GM12872 (cell line): Measurements from ENCODE around the gene KIF5C.

Experiments
- TF ChIP-seq, protein P1 (sequence below): IDR thresholded peaks from 3 replicates; pipeline ENCODE4 v1.5.1; 2011; ENCODE audit warnings: low read depth, mild to moderate bottlenecking, low read length, moderate library complexity; ENCODE audit not compliant: insufficient read depth

KIF5C gene

DNA sequence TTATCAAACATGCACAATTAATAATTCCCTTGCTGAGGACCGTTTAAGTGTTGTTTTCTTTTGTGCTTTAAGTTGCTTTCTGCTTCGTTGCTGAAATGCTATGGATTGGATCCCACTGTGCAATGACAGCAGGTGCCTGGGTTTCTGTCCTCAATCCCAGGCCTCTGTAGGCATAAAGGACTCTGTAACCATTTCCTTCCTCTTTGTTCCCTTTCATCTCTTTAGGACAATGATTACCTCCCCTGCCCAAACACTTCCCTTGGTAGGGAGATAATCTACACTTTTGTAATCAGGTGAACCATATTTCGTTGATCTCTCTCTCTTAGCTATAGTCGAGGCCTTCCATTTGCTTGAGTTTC is 104.9 kb downstream of the KIF5C start:
- TF ChIP-seq, protein P1, sequence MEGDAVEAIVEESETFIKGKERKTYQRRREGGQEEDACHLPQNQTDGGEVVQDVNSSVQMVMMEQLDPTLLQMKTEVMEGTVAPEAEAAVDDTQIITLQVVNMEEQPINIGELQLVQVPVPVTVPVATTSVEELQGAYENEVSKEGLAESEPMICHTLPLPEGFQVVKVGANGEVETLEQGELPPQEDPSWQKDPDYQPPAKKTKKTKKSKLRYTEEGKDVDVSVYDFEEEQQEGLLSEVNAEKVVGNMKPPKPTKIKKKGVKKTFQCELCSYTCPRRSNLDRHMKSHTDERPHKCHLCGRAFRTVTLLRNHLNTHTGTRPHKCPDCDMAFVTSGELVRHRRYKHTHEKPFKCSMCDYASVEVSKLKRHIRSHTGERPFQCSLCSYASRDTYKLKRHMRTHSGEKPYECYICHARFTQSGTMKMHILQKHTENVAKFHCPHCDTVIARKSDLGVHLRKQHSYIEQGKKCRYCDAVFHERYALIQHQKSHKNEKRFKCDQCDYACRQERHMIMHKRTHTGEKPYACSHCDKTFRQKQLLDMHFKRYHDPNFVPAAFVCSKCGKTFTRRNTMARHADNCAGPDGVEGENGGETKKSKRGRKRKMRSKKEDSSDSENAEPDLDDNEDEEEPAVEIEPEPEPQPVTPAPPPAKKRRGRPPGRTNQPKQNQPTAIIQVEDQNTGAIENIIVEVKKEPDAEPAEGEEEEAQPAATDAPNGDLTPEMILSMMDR = no peak

DNA sequence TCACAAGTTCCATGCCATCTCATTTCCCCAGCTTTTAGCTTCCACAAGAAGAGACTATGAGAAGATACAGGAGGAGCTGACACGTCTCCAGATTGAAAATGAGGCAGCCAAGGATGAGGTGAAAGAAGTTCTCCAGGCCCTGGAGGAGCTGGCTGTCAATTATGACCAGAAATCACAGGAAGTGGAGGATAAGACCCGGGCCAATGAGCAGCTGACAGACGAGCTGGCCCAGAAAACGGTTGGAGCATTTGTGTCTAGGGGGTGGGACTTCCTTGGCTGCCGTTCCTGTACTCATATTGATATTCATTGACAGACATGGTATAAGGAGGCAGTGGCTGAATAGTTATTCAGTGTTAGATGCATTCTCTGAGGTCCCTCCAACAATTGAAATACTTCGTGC is 106.3 kb downstream of the KIF5C start:
- TF ChIP-seq, protein P1 = no peak

DNA sequence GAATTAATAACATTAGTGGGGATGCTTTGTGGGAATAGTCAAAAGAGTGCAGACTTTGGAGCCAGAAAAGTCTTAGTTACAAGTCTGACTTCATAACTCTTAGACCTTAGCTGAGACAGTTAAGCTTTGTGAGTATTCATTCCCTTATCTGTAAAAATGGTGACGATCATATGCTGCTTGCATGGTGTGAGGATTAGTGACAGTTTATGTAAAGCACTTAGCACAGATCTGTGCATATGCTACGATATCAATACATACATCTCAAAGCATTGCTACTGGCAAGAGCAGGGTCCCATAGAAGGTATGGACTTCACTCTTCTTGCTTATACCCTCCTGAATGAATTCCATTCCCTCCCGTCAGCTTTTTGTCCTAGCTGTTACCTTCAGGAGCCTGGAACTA is 106.8 kb downstream of the KIF5C start:
- TF ChIP-seq, protein P1 = no peak

DNA sequence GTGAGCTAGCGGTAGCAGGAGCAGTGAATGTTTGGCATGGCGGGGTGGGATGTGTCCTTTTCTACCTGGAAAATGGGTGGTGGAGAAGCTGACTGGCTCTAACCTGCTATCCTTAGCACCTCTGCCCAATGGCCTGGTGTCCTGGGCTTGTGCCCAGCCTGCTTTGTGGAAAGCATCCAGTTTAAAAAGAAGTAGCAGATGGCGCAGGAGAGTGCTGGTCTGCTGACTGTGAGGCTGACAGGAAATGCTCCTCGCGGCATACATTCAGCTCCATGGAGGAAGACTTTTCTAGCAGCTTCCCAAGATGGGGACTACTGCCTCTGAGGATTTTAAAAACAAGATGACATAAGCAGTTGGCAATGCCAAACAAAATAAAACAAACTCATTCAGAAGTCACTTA is 107.3 kb downstream of the KIF5C start:
- TF ChIP-seq, protein P1 = no peak

DNA sequence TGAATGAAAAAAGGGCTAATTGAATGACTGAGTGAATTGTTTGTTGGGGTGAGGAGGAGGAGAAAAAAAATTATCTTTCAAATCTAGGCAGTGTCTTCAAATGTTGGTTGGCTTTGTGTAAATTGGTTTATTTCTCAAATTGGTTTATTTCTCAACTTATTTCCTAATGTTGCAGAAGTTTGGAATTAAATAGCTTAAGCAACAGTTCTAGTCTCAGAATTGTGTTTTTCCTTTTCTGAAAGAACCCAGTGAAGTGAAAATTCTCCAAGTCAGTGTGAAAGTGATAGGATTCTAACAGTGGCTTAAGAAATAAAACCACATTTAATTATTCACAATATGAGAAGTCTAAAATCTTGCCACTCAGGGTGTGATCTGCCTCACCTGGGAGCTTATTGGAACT is 108.9 kb downstream of the KIF5C start:
- TF ChIP-seq, protein P1 = no peak

DNA sequence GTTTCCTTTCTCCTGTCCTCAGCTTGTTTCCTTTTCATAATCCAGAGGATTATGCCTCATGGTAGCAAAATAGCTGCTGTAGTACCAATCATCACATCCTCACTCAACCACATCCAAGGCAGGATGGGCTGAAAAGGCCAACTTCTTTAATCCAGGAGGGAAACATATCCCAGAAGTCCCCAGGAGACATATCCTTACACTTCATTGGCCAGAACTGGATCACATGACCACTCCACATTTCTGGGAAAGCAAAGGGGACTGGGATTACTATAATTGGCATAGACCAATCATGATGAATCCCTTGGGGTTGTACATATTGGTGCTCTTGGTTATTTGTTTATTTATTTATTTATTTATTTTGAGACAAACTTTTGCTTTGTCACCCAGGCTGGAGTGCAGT is 109.4 kb downstream of the KIF5C start:
- TF ChIP-seq, protein P1 = no peak

DNA sequence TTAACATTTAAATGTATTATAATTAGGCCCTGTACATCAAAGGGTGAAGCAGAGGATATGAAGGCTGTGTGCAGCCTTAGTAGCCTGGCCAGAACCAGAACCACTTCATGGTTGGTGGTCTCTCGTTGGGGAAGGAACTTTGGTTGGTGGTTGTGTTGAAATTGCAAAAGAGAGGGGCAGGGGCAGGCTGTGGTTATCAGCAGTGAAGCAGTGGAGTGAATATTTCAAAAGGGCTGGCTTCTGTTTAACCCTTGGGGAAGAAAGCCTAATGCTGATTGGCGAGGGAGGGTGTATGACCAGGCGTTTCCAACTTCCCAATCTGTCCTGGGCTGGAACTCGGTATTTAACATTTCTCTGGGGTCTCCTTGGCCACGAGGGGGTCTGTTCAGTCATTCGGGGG is 112.3 kb downstream of the KIF5C start:
- TF ChIP-seq, protein P1 = no peak

DNA sequence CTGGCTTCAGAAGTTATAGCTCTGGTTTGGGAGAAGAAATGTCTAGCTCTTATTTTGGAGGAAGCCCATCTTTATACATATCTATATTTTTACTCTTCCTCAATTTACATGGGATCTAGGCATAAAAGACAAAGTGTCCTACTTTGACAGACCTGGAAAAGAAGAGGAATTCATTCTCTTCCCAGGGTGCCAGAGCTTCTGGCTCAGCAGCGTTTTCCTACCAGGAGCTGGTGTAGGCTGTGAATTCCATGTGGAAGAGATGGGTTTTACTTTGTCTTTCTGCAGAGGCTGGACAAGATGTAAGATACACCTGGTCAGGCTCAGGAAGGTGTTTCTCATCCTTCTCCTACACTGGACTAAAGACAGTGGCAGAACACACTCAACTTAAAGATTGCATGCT is 113.3 kb downstream of the KIF5C start:
- TF ChIP-seq, protein P1 = no peak
